GM13976 (cell line): Measurements from ENCODE around the gene MINDY4.

Experiments used
- DNase-seq: peaks from one replicate; pipeline ENCODE4 v3.0.0; 2012; ENCODE audit warnings: low spot score
- in situ Hi-C: fragments of 300-500 bp; cut with MboI; formaldehyde crosslinking; loops from one replicate; pipeline ENCODE4 v1.12.0; 2022; ENCODE audit warnings: low sequenced_read_pairs, mixed read lengths, inconsistent platforms; ENCODE audit not compliant: unreplicated experiment
- TF ChIP-seq, protein P1 (sequence below): IDR thresholded peaks from 2 replicates; pipeline ENCODE4 v1.5.1; 2012; ENCODE audit warnings: borderline replicate concordance, mild to moderate bottlenecking; ENCODE audit not compliant: insufficient read depth; ENCODE audit errors: extremely low read depth, missing control alignments, control extremely low read depth

MINDY4 gene

DNA sequence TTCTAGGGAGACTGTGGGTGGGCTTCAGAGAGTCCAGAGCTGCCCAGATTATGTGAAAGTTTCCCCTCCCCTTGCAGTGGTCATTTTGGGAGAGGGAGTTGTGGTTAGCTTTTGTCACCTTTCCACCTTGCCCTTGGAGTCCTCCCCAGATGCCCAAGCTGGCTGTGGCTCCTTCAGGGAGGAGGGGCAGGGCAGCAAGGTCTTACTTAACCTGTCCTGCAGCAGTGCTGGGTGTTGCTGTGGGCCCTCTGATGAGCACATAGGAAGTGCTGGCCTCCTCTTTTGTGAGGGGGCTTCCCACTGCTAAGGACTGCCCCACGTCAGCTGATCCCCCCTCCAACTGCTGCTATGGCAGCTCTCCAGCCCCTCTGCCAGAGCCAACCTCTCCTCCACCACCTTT is 122.8 kb downstream of the MINDY4 start:
- in situ Hi-C loops: no loop called here
- TF ChIP-seq, protein P1, sequence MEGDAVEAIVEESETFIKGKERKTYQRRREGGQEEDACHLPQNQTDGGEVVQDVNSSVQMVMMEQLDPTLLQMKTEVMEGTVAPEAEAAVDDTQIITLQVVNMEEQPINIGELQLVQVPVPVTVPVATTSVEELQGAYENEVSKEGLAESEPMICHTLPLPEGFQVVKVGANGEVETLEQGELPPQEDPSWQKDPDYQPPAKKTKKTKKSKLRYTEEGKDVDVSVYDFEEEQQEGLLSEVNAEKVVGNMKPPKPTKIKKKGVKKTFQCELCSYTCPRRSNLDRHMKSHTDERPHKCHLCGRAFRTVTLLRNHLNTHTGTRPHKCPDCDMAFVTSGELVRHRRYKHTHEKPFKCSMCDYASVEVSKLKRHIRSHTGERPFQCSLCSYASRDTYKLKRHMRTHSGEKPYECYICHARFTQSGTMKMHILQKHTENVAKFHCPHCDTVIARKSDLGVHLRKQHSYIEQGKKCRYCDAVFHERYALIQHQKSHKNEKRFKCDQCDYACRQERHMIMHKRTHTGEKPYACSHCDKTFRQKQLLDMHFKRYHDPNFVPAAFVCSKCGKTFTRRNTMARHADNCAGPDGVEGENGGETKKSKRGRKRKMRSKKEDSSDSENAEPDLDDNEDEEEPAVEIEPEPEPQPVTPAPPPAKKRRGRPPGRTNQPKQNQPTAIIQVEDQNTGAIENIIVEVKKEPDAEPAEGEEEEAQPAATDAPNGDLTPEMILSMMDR: no peak
- DNase-seq: no peak

DNA sequence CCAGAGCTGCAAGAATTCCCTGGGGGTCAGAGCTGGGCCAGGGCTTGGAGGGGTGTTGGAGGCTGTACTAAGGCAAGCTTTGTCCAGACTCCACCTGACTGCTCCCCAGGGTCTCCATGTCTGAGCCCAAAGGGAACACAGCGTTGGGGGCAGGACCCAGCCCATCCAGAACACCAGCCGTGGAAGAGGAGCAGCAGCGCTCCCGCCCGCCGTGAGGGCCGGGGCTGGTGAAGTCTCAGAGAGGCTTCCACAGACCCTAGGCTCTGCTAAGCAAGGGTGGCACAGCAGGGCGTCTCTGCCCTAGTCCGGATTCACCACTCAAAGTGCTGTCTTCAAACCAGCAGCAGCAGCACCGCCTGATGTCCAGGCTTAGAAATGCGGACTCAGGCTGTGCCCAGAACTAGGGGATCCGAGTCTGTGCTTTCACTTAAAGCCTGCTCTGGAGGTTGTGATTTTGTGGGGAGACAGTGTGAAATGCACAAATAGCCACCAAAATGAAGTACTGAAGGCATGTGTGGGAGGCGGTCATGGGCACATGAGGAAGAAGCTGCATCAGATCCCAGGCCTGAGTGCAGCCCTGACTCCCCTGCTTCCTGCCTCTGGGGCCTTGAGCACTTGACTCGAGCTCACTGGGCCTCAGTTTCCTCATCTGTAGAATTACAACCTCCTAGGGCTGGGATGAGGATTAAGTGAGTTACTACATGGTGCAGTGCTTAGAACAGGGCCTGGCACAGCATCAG is 123.8 kb downstream of the MINDY4 start:
- TF ChIP-seq, protein P1: no peak
- DNase-seq: no peak
- in situ Hi-C loops: no loop called here

DNA sequence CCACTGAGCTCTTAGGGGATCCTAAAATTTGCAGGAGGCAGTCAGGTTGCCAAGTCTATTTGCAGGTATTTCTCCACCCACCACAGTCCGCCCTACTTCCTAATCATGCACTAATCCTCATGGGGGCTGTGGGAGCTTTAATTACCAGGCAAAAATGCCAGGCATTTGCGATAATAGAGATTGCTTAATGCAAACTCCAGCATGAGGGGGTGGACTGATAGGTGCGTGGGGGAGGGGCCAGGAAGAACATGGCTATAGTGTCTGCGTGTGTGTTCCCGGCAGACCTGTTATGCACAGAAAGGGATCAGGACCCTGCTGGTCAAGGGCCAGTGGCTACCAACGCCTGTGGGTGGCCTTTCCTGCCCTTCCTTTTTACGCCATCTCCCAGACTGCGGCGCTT is 124.8 kb downstream of the MINDY4 start:
- in situ Hi-C loops: no loop called here
- DNase-seq: no peak
- TF ChIP-seq, protein P1: no peak

DNA sequence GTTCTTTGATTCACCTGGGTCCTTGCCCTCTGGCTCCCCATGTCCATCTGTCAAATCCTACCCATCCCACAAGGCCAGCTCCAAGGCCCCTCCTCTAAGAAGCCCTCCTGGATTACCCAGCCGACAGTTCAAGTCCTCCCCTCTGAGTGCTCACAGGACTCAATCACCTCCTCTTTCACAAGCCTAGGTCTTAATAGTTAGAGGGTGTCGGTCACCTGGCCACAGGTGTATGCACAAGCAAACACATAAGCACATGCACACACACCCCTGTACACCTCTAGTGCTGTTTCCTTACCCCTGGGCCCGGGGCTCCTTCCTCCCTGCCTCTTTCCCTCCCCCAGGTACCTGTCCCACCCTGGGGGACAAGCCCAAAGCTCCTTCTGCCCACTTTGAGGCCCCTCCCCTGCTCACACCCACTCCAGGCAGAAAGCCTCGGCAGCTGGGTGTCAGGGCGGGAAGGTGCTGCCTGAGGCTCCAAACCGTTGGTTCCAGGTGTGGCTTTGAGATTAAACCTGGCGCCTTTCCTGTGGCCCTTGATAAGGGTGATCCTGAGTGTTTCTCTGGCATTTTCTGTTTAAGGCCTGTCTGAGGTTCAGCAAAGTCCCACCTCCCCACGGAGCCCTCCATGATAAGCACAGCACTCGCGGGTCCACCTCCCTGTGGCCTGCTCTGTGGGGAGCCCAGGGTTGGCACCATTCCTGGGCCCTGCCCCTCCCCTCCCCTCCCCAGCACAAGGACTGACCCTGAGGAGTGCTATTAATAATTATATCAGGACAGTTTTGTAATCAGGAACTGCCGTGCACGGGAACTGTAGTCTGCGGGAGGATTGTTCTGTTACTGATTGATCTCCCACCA is 125.8 kb downstream of the MINDY4 start:
- in situ Hi-C loops: no loop called here
- TF ChIP-seq, protein P1: no peak
- no peak for DNase-seq

DNA sequence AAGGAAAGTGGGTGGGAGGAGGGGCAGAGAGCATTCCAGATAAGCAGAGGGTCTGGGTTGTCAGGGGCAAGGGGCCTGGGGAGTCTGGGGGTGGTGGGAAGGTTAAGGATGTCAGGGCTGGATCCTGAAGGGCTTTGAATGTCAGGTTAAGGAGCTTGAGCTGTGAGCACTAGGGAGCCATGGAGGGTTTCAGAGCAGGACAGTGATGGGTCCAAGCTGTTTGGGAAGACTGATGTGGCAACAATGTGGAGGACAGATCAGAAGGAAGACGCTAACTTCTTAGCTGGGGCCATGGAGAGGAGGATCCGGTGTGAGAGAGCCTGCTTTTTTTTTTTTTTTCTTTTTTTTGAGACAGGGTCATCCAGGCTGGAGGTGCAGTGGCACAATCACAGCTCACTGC is 126.6 kb downstream of the MINDY4 start:
- in situ Hi-C loops: no loop called here
- DNase-seq: no peak
- TF ChIP-seq, protein P1: no peak

DNA sequence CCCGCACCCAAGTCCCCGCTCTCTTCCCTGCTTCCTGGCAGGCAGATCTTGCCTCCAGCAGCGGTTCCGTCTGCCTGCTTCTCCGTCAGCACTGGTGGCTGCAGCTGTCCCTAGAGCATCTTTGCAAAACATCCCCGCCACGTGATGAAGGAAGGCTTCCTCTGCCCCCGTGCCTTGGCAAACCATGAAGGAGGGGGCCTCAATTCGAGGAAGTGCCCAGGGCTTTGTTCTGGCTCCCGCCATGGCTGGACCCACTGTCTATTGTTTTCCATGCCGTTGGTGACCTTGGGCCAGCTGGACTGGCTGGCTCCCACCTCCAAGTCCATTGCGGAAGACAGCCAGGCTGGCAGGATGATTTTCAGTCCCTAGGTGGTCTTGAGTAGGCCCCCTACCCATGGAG is 127.2 kb downstream of the MINDY4 start:
- in situ Hi-C loops: no loop called here
- DNase-seq: no peak
- TF ChIP-seq, protein P1: no peak
